MCF 10A (cell line): ENCODE measurements around the gene SELP. TPM values are rescaled to one million over a fixed set of nuclear protein-coding genes. Genes with fewer than 3 reads are reported as not detected.
"Not testable (repeated sequence)": the region's sequence is repeated elsewhere in the genome, so short reads cannot be mapped to it uniquely, and the experiment has no call there.

Source experiments
- Bru-seq: library from RNA; stranded (reverse); fragments of 400-500 nt; gene quantifications from one replicate; lab custom pipeline; 2021; lab: Mats Ljungman, UMichigan
- BruChase-seq, 2 experiments: library from RNA; stranded (reverse); fragments of 400-500 nt; gene quantifications; one replicate each; lab custom pipeline; 2021; lab: Mats Ljungman, UMichigan
- BruUV-seq: library from RNA; stranded (reverse); fragments of 400-500 nt; replicated peaks from 2 replicates; lab custom pipeline; 2021; lab: Mats Ljungman, UMichigan
- CTCF ChIA-PET: fragments of 300-600 bp; sonication (Branson Sonifier 250); formaldehyde crosslinking; extraction: SDS; loops from one replicate; lab custom pipeline; 2021; ENCODE audit warnings: antibody characterized with exemption, inconsistent platforms; lab: Yijun Ruan, JAX
- POLR2A ChIA-PET: fragments of 300-600, 350-650 bp; sonication (Branson Sonifier 250); formaldehyde crosslinking; extraction: SDS; loops from one replicate; lab custom pipeline; 2020; ENCODE audit warnings: antibody characterized with exemption, inconsistent platforms; lab: Yijun Ruan, JAX
- DNase-seq: peaks from one replicate; pipeline ENCODE4 v3.0.0-alpha.2; 2018; ENCODE audit not compliant: unreplicated experiment
- H3K27ac Mint-ChIP-seq: one replicate; pipeline ENCODE4 v1.8.0; 2022; ENCODE audit warnings: mild to moderate bottlenecking, low read depth, mixed read lengths; ENCODE audit not compliant: unreplicated experiment
- H3K27me3 Mint-ChIP-seq: one replicate; pipeline ENCODE4 v1.8.0; 2022; ENCODE audit warnings: mixed read lengths; ENCODE audit not compliant: insufficient read depth, unreplicated experiment
- H3K36me3 Mint-ChIP-seq: one replicate; pipeline ENCODE4 v1.8.0; 2022; ENCODE audit warnings: mild to moderate bottlenecking, moderate library complexity, mixed read lengths; ENCODE audit not compliant: insufficient read depth, unreplicated experiment
- H3K4me1 Mint-ChIP-seq: one replicate; pipeline ENCODE4 v1.8.0; 2022; ENCODE audit warnings: mixed read lengths; ENCODE audit not compliant: insufficient read depth, unreplicated experiment
- H3K4me3 Mint-ChIP-seq: one replicate; pipeline ENCODE4 v1.8.0; 2022; ENCODE audit warnings: mild to moderate bottlenecking, moderate library complexity, mixed read lengths; ENCODE audit not compliant: unreplicated experiment
- H3K9me3 Mint-ChIP-seq: one replicate; pipeline ENCODE4 v1.8.0; 2022; ENCODE audit warnings: mixed read lengths; ENCODE audit not compliant: unreplicated experiment
- intact Hi-C: fragments of 100-400 bp; cut with micrococcal nuclease; formaldehyde crosslinking; loops from 2 replicates; pipeline ENCODE4 v1.14.1; 2022
- long read RNA-seq: library from polyadenylated mRNA; stranded (forward); transcript quantifications from one replicate; pipeline ENCODE4 v2.0.0, GENCODE V29; 2022
- total RNA-seq: library from RNA; stranded (reverse); gene quantifications from 2 replicates; pipeline ENCODE4 v1.2.3, GENCODE V29; 2022
- TF ChIP-seq, protein P1 (sequence below): fragments of 200-600 bp; IDR thresholded peaks from one replicate; pipeline ENCODE4 v1.8.0; 2022; ENCODE audit warnings: antibody characterized with exemption, mild to moderate bottlenecking; ENCODE audit not compliant: unreplicated experiment

The SELP gene
- total RNA-seq (not detected in 2 replicates), Bru-seq, nascent RNA (not detected), BruChase-seq, experiment 1, labeled RNA remaining after a 6-hour chase (not detected), BruChase-seq, experiment 2, labeled RNA remaining after a 2-hour chase (not detected)
- long read RNA-seq, result 0 reads

DNA sequence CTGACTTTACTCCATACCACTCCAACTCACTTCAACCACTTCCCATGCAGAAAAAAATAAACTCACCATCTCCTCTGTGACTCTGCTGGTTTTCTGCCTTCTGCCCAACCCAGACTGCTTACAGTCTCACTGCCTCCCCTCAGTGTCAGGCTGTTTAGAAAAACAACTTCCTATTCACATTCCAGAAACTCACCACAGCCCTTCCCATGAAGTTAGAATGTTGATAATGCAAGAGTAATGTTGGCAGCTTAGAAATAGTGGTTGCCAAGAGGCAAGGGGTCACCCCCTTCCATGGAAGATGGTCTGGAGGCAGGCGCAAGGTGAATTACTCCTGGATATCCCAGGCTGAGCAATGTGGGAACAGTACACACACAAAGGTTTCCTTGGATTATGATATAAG is at the start of gene SELP:
Gene SELP, minus strand, starts transcription at position 119 of the 400 bp plus-strand sequence. Its CDS starts 50 bp downstream, at position 69.
- Mint-ChIP-seq H3K27ac (no peak within 1 kb of the TSS), H3K9me3 (no peaks in the 10 kb centered on the region), H3K4me3 (no peak within 1 kb of the TSS), H3K27me3 (peaks cover 31% of the 10 kb centered on the region), H3K4me1 (no peaks in the 10 kb centered on the region), H3K36me3 (no peaks in the 10 kb centered on the region)
- intact Hi-C loops, result no loop called here
- TF ChIP-seq, protein P1, sequence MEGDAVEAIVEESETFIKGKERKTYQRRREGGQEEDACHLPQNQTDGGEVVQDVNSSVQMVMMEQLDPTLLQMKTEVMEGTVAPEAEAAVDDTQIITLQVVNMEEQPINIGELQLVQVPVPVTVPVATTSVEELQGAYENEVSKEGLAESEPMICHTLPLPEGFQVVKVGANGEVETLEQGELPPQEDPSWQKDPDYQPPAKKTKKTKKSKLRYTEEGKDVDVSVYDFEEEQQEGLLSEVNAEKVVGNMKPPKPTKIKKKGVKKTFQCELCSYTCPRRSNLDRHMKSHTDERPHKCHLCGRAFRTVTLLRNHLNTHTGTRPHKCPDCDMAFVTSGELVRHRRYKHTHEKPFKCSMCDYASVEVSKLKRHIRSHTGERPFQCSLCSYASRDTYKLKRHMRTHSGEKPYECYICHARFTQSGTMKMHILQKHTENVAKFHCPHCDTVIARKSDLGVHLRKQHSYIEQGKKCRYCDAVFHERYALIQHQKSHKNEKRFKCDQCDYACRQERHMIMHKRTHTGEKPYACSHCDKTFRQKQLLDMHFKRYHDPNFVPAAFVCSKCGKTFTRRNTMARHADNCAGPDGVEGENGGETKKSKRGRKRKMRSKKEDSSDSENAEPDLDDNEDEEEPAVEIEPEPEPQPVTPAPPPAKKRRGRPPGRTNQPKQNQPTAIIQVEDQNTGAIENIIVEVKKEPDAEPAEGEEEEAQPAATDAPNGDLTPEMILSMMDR, result no peak
- no peak for DNase-seq
- CTCF ChIA-PET, result interaction anchor here (0.6 to 1.2 kb wide), 5 partner anchors 26 to 1344 kb away, joined by 3 to 5 read pairs (median 3); no protein-coding TSS in a partner anchor
- POLR2A ChIA-PET, result no interaction called here
- BruUV-seq, result no TSS peak

DNA sequence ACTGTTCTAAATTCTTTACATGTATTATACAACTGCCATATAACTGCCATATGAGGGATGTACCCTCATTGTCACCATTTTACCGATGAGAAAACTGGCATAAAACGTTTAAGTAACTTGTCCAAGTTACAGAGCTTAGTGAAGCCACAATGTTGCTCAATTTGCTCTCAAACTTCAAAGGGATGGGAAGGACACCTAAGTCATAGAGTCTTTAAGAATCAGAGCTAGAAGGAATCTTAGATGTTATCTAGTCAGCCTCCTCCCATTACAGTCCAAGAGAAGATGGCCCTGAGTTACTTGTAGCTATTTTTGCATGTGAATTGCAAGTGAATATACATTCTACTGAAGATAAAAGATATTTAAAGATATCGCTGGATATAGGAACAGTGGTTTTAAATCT is 49.8 kb upstream of the SELP start:
- POLR2A ChIA-PET, result interaction anchor here (1.1 kb wide), 2 partner anchors 30 to 115 kb away, joined by 3 read pairs; a partner anchor contains a TSS
- H3K4me1 Mint-ChIP-seq, result no peaks in the 10 kb centered on the region
- peaks cover 25% of the 10 kb centered on the region for H3K27me3 Mint-ChIP-seq
- H3K27ac Mint-ChIP-seq, result no peak overlapping the region
- no peaks in the 10 kb centered on the region for H3K9me3 Mint-ChIP-seq
- no peak for DNase-seq
- H3K36me3 Mint-ChIP-seq, result no peaks in the 10 kb centered on the region
- CTCF ChIA-PET, result interaction anchor here (0.8 to 1.7 kb wide), 2 partner anchors 33 to 78 kb away, joined by 3 to 6 read pairs; no protein-coding TSS in a partner anchor
- BruUV-seq, result no TSS peak
- H3K4me3 Mint-ChIP-seq, result no peak overlapping the region
- TF ChIP-seq, protein P1, result no peak
- intact Hi-C loops, result no loop called here

DNA sequence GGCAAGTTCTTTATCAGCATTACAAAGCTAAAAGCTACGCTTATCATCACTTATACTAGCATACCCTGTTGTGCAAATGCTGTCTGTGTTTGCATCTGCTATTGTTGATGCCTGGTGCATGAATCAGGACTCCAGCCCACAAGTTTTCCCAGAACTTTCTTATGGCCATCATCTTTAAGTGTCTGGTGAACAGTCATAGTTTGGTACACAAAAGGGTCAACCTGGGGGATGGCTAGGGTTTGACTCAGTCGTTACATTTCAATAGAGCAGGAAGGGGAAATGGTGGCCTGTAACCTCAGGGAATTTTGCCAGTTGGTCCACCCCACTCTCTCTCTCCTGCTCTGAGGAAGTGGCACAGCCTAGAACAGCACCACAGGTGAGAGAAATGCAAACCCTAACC is 46.1 kb upstream of the SELP start:
- Mint-ChIP-seq H3K4me3 (no peak overlapping the region), H3K27ac (no peak overlapping the region), H3K9me3 (no peaks in the 10 kb centered on the region), H3K27me3 (peaks cover 26% of the 10 kb centered on the region), H3K4me1 (no peaks in the 10 kb centered on the region), H3K36me3 (no peaks in the 10 kb centered on the region)
- ChIA-PET POLR2A (no interaction called here), CTCF (interaction anchor here (1.2 kb wide), 1 partner anchor 133 kb away, joined by 3 read pairs; no protein-coding TSS in a partner anchor)
- no TSS peak for BruUV-seq
- DNase-seq, result no peak
- TF ChIP-seq, protein P1, result no peak
- intact Hi-C loops, result no loop called here

DNA sequence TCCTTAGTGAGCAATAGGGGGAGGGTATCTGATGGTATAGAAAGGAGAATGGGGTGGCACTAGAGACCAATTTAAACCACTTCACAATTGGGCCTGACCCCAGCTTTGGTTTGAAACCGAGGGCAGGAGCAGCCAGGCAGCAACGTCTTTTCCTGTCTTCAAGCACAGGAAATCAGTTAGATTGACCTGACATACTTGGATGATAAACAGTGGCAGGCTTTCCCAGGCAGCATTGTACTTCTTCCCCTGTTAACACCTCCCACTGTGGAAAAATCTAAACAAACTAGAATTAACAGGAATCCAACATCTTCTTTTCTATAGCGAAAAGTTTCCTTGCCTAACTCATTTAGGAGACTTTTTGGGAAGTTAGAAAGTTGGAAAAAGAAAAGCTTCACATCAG is 40.9 kb upstream of the SELP start:
- ChIA-PET CTCF (interaction anchor here (0.6 to 1.1 kb wide), 3 partner anchors 102 to 225 kb away, joined by 3 to 5 read pairs (median 3); no protein-coding TSS in a partner anchor), POLR2A (no interaction called here)
- TF ChIP-seq, protein P1, result no peak
- Mint-ChIP-seq H3K36me3 (no peaks in the 10 kb centered on the region), H3K27me3 (peaks cover 30% of the 10 kb centered on the region), H3K9me3 (peaks cover 15% of the 10 kb centered on the region), H3K27ac (no peak overlapping the region), H3K4me3 (no peak overlapping the region), H3K4me1 (no peaks in the 10 kb centered on the region)
- DNase-seq, result no peak
- intact Hi-C loops, result no loop called here
- BruUV-seq, result no TSS peak

DNA sequence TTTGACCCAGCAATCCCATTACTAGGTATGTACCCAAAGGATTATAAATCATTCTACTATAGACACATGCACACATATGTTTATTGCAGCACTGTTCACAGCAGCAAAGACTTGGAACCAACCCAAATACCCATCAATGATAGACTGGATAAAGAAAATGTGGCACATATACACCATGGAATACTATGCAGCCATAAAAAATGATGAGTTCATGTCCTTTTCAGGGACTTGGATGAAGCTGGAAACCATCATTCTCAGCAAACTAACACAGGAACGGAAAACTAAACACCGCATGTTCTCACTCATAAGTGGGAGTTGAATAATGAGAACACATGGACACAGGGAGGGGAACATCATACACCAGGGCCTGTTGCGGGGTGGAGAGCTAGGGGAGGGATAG is 40.3 kb upstream of the SELP start:
- H3K9me3 Mint-ChIP-seq, result peaks cover 15% of the 10 kb centered on the region
- H3K36me3 Mint-ChIP-seq, BruUV-seq, H3K4me1 Mint-ChIP-seq, POLR2A ChIA-PET, DNase-seq, H3K4me3 Mint-ChIP-seq, H3K27ac Mint-ChIP-seq, intact Hi-C loops: not testable (repeated sequence)
- H3K27me3 Mint-ChIP-seq, result peaks cover 30% of the 10 kb centered on the region
- CTCF ChIA-PET, result interaction anchor here (0.7 to 1.1 kb wide), 2 partner anchors 101 to 120 kb away, joined by 3 read pairs; no protein-coding TSS in a partner anchor
